ENCODE measurements around the gene SORT1.

The SORT1 gene

DNA sequence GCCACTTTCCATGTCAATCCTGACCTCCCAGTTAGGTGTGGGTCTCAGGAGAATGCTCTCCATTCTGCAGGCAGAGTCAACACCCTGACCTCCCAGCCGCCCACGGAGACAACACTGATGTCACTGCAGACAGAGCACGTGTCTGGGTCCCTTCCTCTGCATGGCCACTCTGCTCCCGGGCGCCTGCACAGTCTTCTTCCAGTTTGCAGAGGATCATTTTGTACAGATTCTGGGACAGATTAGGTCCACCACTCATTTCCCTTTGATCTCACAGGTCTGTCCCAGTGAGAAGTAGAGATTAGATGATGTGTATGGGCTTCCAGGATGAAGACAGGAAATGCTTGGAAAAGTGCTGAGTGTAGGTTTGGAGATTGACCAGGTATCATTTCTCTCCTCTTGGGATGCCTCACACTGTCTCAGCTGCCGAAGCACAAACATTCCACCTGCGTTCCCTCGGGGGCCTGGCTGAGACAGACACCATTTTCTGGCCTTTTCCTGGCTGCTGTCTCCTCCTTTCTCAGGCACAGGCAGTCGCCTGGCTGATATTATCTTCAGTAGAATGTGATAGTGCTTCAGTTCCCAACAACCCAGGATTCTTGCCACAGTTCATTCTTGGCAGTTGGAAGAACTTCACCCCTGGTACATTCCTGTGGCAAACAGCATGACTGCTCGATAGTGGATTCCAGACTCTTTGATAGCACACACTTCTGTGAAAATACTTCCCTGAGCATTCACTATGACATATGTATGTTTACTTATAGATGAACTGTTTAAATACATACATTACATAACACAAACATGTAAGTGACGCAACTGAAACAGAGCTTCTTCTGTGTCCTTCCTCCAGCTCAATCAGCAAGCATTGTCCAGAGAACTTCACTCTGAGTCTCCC lies 98.8 kb downstream of the SORT1 start:
- H3K9me2 ChIP-seq (replicated peaks; ENCODE audit: insufficient read depth, low read length), result no peaks in the 10 kb centered on the region
- H3K36me3 ChIP-seq (ENCODE audit: low read length), result no peaks in the 10 kb centered on the region
- H3K27me3 ChIP-seq (ENCODE audit: low read length), result no peaks in the 10 kb centered on the region
- no peaks in the 10 kb centered on the region for H3K79me2 ChIP-seq (ENCODE audit: insufficient read depth, low read length)
- H3K4me3 ChIP-seq (ENCODE audit: insufficient read depth, low read length, poor library complexity, severe bottlenecking), result no peak overlapping the region
- no peaks in the 10 kb centered on the region for H4K20me1 ChIP-seq (ENCODE audit: low read depth, low read length)
- no peak overlapping the region for H3K27ac ChIP-seq (ENCODE audit: low read depth, low read length)
- H3F3A ChIP-seq (ENCODE audit: insufficient read depth), result no peaks in the 10 kb centered on the region
- H3K4me2 ChIP-seq (ENCODE audit: low read depth, low read length, poor library complexity, severe bottlenecking), result no peak overlapping the region
- TF ChIP-seq EZH2phosphoT487 (conservative IDR thresholded peaks at IDR 0.05; ENCODE audit: low read length), result no peak
- TF ChIP-seq, protein P1, sequence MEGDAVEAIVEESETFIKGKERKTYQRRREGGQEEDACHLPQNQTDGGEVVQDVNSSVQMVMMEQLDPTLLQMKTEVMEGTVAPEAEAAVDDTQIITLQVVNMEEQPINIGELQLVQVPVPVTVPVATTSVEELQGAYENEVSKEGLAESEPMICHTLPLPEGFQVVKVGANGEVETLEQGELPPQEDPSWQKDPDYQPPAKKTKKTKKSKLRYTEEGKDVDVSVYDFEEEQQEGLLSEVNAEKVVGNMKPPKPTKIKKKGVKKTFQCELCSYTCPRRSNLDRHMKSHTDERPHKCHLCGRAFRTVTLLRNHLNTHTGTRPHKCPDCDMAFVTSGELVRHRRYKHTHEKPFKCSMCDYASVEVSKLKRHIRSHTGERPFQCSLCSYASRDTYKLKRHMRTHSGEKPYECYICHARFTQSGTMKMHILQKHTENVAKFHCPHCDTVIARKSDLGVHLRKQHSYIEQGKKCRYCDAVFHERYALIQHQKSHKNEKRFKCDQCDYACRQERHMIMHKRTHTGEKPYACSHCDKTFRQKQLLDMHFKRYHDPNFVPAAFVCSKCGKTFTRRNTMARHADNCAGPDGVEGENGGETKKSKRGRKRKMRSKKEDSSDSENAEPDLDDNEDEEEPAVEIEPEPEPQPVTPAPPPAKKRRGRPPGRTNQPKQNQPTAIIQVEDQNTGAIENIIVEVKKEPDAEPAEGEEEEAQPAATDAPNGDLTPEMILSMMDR (IDR thresholded peaks at IDR 0.05; ENCODE audit: insufficient read depth, low read length, poor library complexity, severe bottlenecking), result no peak
- H3K9ac ChIP-seq (ENCODE audit: low read length), result no peak overlapping the region
- no peak overlapping the region for H2AFZ ChIP-seq (ENCODE audit: low read depth, low read length, severe bottlenecking)
- H3K9me3 ChIP-seq (ENCODE audit: insufficient read depth, low read length), result no peaks in the 10 kb centered on the region

DNA sequence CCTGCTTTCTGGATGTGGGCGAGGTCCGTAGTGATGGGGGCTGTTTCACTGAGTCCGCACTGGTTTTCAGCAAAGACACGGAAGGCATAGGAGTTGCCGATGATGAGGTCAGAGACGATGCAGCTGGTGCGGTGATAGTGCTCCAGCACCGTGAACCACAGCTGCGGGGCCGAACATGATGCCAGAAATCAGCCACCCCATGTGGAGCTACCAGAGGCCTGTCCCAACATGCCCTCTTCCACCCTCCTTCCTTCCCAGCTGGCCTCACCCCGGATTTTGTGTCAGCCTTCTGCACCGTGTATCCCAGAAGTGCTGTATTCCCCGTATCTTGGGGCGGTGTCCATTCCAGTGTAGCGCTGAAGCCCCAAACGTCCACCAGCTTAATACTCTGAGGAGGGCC lies 100.9 kb downstream of the SORT1 start:
- Histone ChIP-seq H2AFZ (ENCODE audit: low read depth, low read length, severe bottlenecking) (no peak overlapping the region), H3K9me3 (ENCODE audit: insufficient read depth, low read length) (no peaks in the 10 kb centered on the region), H3K9ac (ENCODE audit: low read length) (no peak overlapping the region), H3K27ac (ENCODE audit: low read depth, low read length) (no peak overlapping the region), H3K4me3 (ENCODE audit: insufficient read depth, low read length, poor library complexity, severe bottlenecking) (no peak overlapping the region), H3K27me3 (ENCODE audit: low read length) (no peaks in the 10 kb centered on the region), H3K9me2 (replicated peaks; ENCODE audit: insufficient read depth, low read length) (no peaks in the 10 kb centered on the region), H3K79me2 (ENCODE audit: insufficient read depth, low read length) (no peaks in the 10 kb centered on the region), H3K4me2 (ENCODE audit: low read depth, low read length, poor library complexity, severe bottlenecking) (no peak overlapping the region), H3F3A (ENCODE audit: insufficient read depth) (no peaks in the 10 kb centered on the region), H4K20me1 (ENCODE audit: low read depth, low read length) (no peaks in the 10 kb centered on the region), H3K36me3 (ENCODE audit: low read length) (no peaks in the 10 kb centered on the region)
- TF ChIP-seq EZH2phosphoT487 (conservative IDR thresholded peaks at IDR 0.05; ENCODE audit: low read length), result no peak
- TF ChIP-seq, protein P1 (IDR thresholded peaks at IDR 0.05; ENCODE audit: insufficient read depth, low read length, poor library complexity, severe bottlenecking), result no peak

DNA sequence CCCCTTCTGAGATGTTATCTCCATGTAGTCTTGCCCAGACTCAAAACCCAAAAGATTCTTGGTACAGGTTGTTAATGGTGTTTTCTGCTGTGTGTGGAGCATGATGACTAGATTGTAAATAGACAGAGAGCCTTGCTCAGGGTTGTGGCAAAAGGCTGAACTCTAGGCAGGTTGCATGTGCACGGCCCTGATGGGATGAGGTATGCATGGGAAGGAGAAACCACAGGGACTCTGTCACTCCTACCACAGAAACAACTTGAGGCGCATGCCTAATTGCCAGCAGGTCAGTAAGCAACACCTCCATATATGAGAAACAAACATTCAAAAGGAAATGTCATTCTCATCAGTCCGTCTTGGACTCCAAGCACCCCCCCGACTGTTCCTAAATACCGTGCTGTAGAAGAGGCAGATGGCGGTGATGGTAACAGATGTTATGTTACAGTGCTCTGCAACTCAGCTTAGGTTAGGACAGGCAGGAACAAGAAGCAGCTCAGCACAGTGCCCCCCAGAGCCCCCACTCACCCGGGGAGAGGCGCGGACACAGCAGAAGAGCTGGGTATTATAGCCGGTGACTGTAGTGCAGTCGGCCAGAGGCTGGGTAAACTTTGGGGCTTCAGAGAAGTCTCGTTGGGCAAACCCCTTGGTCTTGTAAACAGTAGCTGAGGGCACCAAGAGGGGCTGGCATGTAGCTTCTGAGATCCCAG lies 101.9 kb downstream of the SORT1 start:
- H3K4me3 ChIP-seq (ENCODE audit: insufficient read depth, low read length, poor library complexity, severe bottlenecking), result no peak overlapping the region
- H3K9me3 ChIP-seq (ENCODE audit: insufficient read depth, low read length), result no peaks in the 10 kb centered on the region
- H3K79me2 ChIP-seq (ENCODE audit: insufficient read depth, low read length), result no peaks in the 10 kb centered on the region
- H4K20me1 ChIP-seq (ENCODE audit: low read depth, low read length), result no peaks in the 10 kb centered on the region
- H3F3A ChIP-seq (ENCODE audit: insufficient read depth), result no peaks in the 10 kb centered on the region
- no peaks in the 10 kb centered on the region for H3K36me3 ChIP-seq (ENCODE audit: low read length)
- H3K4me2 ChIP-seq (ENCODE audit: low read depth, low read length, poor library complexity, severe bottlenecking), result no peak overlapping the region
- H3K27ac ChIP-seq (ENCODE audit: low read depth, low read length), result no peak overlapping the region
- no peaks in the 10 kb centered on the region for H3K27me3 ChIP-seq (ENCODE audit: low read length)
- no peak overlapping the region for H3K9ac ChIP-seq (ENCODE audit: low read length)
- H2AFZ ChIP-seq (ENCODE audit: low read depth, low read length, severe bottlenecking), result no peak overlapping the region
- no peak for TF ChIP-seq EZH2phosphoT487 (conservative IDR thresholded peaks at IDR 0.05; ENCODE audit: low read length)
- TF ChIP-seq, protein P1 (IDR thresholded peaks at IDR 0.05; ENCODE audit: insufficient read depth, low read length, poor library complexity, severe bottlenecking), result no peak
- H3K9me2 ChIP-seq (replicated peaks; ENCODE audit: insufficient read depth, low read length), result no peaks in the 10 kb centered on the region

Measured in SU-DHL-6 (cell line).